Lower lobe of right lung (tissue), 2 donors: Measurements from ENCODE around the gene CEP120. TPM values are rescaled to one million over a fixed set of nuclear protein-coding genes. Genes with fewer than 3 reads are reported as not detected.
A peak's percentile ranks its signal among the peaks of the same experiment; 100 is the strongest.
"Not testable (repeated sequence)": the region's sequence is repeated elsewhere in the genome, so short reads cannot be mapped to it uniquely, and the experiment has no call there.

Experiments
- ATAC-seq, 2 donors: fragments of 200-7000 bp; cut with Tn5 transposase; one replicate each; pipeline ENCODE4 v1.9.1; 2020 to 2022; ENCODE audit warnings: mild to moderate bottlenecking in 2 of 2, moderate library complexity in 2 of 2
- DNase-seq: peaks from one replicate; pipeline ENCODE4 v3.0.0-alpha.2; 2020
- H3K27ac ChIP-seq: fragments of 200-600 bp; one replicate; pipeline ENCODE4 v1.8.0; 2022
- H3K27me3 ChIP-seq: fragments of 200-600 bp; one replicate; pipeline ENCODE4 v1.8.0; 2022; ENCODE audit warnings: low read depth
- H3K36me3 ChIP-seq: fragments of 200-600 bp; one replicate; pipeline ENCODE4 v1.8.0; 2022; ENCODE audit warnings: mild to moderate bottlenecking
- H3K4me1 ChIP-seq: fragments of 200-600 bp; one replicate; pipeline ENCODE4 v1.8.0; 2022
- H3K4me3 ChIP-seq: fragments of 200-600 bp; one replicate; pipeline ENCODE4 v1.8.0; 2022; ENCODE audit warnings: mild to moderate bottlenecking
- H3K9me3 ChIP-seq: fragments of 200-600 bp; one replicate; pipeline ENCODE4 v1.8.0; 2022
- CTCF ChIP-seq: fragments of 200-600 bp; IDR thresholded peaks from one replicate; pipeline ENCODE4 v1.8.0; 2022; ENCODE audit warnings: antibody characterized with exemption, mild to moderate bottlenecking
- intact Hi-C: fragments of 100-400 bp; cut with DNase I; formaldehyde crosslinking; loops from one replicate; pipeline ENCODE4 v1.11.0; 2022
- total RNA-seq: library from RNA; stranded (reverse); fragmentation: NEBNext Ultra II Directional; extraction: Animal tissue kit (Norgen Biotek cat#: 25700); gene quantifications from one replicate; pipeline ENCODE4 v1.2.1, GENCODE V29; 2021
- donor health status: DM: no; HTN: yes; CAD: no; lungs with severe emphysema.

The CEP120 gene
- total RNA-seq, 1 donor from 2014 or later: 22.3 TPM

- no peaks in the 10 kb centered on the region for H3K36me3 ChIP-seq
- H3K27me3 ChIP-seq: no peaks in the 10 kb centered on the region
- intact Hi-C loops: no loop called here
- peak overlapping the region; percentile 67 for H3K27ac ChIP-seq
- H3K9me3 ChIP-seq: no peaks in the 10 kb centered on the region
- DNase-seq (no peak), ATAC-seq (peak; percentile 96 to 97)
- H3K4me3 ChIP-seq: no peak overlapping the region
- TF ChIP-seq CTCF: no peak
- no peaks in the 10 kb centered on the region for H3K4me1 ChIP-seq
These were observed 15.7 kb upstream of the CEP120 start for GRCh38 chr5:123438902-123439301.

- Histone ChIP-seq H3K36me3 (no peaks in the 10 kb centered on the region), H3K4me1 (no peaks in the 10 kb centered on the region), H3K4me3 (no peak overlapping the region), H3K27ac (no peak overlapping the region), H3K27me3 (no peaks in the 10 kb centered on the region), H3K9me3 (no peaks in the 10 kb centered on the region)
- no peak for TF ChIP-seq CTCF
- ATAC-seq: peak in 1 of 2 donors; percentile 19
- DNase-seq: no peak
- intact Hi-C loops: no loop called here
These were observed 15.0 kb upstream of the CEP120 start for GRCh38 chr5:123438244-123438643.

- no peak overlapping the region for H3K27ac ChIP-seq
- no peak for ATAC-seq
- no peaks in the 10 kb centered on the region for H3K36me3 ChIP-seq
- TF ChIP-seq CTCF: no peak
- H3K9me3 ChIP-seq: no peaks in the 10 kb centered on the region
- H3K4me1 ChIP-seq: no peaks in the 10 kb centered on the region
- H3K27me3 ChIP-seq: no peaks in the 10 kb centered on the region
- DNase-seq: no peak
- intact Hi-C loops: no loop called here
- no peak overlapping the region for H3K4me3 ChIP-seq
These were observed 13.0 kb upstream of the CEP120 start for GRCh38 chr5:123436201-123436600.

- H3K27me3 ChIP-seq: no peaks in the 10 kb centered on the region
- ATAC-seq: no peak
- no peak overlapping the region for H3K27ac ChIP-seq
- intact Hi-C loops: no loop called here
- no peaks in the 10 kb centered on the region for H3K36me3 ChIP-seq
- no peaks in the 10 kb centered on the region for H3K9me3 ChIP-seq
- no peaks in the 10 kb centered on the region for H3K4me1 ChIP-seq
- TF ChIP-seq CTCF: no peak
- no peak for DNase-seq
- H3K4me3 ChIP-seq: no peak overlapping the region
These were observed 11.6 kb upstream of the CEP120 start for GRCh38 chr5:123434796-123435195.

GRCh38 chr5:123433596-123433995, 10.4 kb upstream of the CEP120 start:
- Histone ChIP-seq H3K4me3 (no peak overlapping the region), H3K27ac (no peak overlapping the region), H3K36me3 (no peaks in the 10 kb centered on the region), H3K4me1 (no peaks in the 10 kb centered on the region), H3K27me3 (no peaks in the 10 kb centered on the region), H3K9me3 (no peaks in the 10 kb centered on the region)
- DNase-seq (no peak), ATAC-seq (no peak)
- intact Hi-C loops: no loop called here
- no peak for TF ChIP-seq CTCF

- H3K27me3 ChIP-seq, H3K9me3 ChIP-seq, H3K27ac ChIP-seq, ATAC-seq, H3K4me3 ChIP-seq, H3K36me3 ChIP-seq, DNase-seq, H3K4me1 ChIP-seq, intact Hi-C loops: not testable (repeated sequence)
These were observed 7.2 kb upstream of the CEP120 start for GRCh38 chr5:123430441-123430840.
